ENCODE measurements around the gene PRKAG2. TPM values are rescaled to one million over a fixed set of nuclear protein-coding genes. Genes with fewer than 3 reads are reported as not detected.
"Not testable (repeated sequence)": the region's sequence is repeated elsewhere in the genome, so short reads cannot be mapped to it uniquely, and the experiment has no call there.

The PRKAG2 gene
- total and polyA plus RNA-seq, 4 donors: 17.5 to 33.3 (median 23.9) TPM

DNA sequence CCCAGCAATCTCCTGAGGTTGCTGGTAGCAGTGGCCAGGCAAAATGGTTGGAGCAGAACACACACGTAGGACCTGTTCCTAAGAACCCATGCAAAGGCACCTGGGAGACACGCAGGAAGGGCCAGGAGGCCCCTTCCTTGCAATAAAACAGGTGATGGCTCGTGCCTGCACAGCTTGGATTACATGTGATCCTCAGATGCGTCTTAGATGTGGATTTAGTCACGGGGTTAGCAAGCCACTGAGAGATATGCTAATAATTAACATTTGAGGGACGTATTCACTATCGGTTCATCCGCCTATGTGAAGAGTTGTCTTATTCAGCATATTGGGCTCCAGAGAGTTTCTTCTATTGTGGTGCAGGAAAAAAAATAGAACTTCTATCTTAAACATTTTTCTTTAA, 352.6 kb downstream of the PRKAG2 start:
- WGBS, 2 donors: 91 to 97% methylated on average over 8 of the region's 8 CpGs
- Histone ChIP-seq H3K9ac (ENCODE audit: insufficient read depth in 1 of 2, low read length in 2 of 2) (no peak overlapping the region), H3K36me3 (ENCODE audit: control insufficient read depth in 4 of 4, insufficient read depth in 4 of 4, low read length in 4 of 4) (no peaks in the 10 kb centered on the region), H3K27ac (ENCODE audit: low read depth in 1 of 2, low read length in 1 of 2) (no peak overlapping the region), H3K4me3 (no peak overlapping the region), H3K4me1 (ENCODE audit: control insufficient read depth in 5 of 5, insufficient read depth in 5 of 5, low read length in 5 of 5) (peaks cover 0 to 11% (median 0%) of the 10 kb centered on the region in 5 donors), H3K9me3 (ENCODE audit: control insufficient read depth in 4 of 4, insufficient read depth in 3 of 4, low read length in 3 of 4) (no peaks in the 10 kb centered on the region), H3K27me3 (ENCODE audit: control insufficient read depth in 3 of 3, insufficient read depth in 3 of 3, low read length in 2 of 3) (no peaks in the 10 kb centered on the region)
- TF ChIP-seq CTCF (IDR thresholded peaks at IDR 0.05; ENCODE audit: control extremely low read depth, extremely low read depth): no peak
- DNase-seq (no peak), ATAC-seq (ENCODE audit: insufficient read depth, low FRiP score) (no peak)

DNA sequence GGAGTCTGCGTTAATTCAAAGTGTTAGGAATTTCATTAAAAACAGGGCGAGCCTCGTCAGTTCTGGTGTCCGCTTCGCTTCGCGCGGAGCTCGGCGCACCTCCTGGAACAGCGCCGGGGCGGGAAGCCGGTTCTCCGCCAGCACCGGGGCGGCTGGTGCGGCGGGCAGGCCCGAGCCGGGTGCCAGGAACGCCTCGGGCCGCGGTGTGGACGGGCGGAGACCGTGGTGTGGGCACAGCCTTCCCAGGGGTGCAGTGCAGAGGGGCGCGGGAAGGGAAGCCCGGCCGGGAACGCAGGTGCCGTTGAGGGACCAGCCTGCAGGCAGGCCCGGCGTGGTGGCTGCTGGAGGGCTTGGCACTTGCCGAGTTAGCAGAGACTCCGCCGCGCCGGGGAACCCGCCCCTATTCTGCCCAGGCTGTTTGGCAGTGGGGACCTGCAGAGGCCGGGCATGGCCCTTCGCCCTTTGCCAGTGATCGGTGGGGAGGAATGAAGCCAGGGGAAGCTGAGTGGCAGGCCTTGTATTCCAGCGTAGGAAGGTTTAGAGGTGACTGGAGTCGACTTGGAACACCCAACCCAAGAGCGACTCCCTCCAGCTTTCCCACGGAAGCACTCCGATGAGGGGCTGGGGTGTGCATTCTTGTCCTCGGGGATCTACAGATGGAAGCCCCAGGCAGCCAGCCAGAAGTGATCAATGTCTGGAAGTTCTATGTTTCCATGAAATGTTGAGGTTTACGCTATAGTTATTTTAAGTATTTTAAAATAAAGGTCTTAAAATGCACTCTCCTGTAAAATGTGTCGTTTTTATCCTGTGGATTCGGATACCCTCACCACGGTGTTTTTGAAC, 356.3 kb downstream of the PRKAG2 start:
- WGBS, 2 donors: 11 to 12% methylated on average over 54 to 55 of the region's 55 CpGs
- H3K9me3 ChIP-seq (ENCODE audit: control insufficient read depth in 4 of 4, insufficient read depth in 3 of 4, low read length in 3 of 4): no peaks in the 10 kb centered on the region
- peak overlapping the region in 1 of 2 donors; percentile 83 for H3K9ac ChIP-seq (ENCODE audit: insufficient read depth in 1 of 2, low read length in 2 of 2)
- H3K4me3 ChIP-seq: peak overlapping the region; percentile 2
- DNase-seq (peak in 2 of 3 donors; percentile 25 to 46), ATAC-seq (ENCODE audit: insufficient read depth, low FRiP score) (peak; percentile 1)
- no peak for TF ChIP-seq CTCF (IDR thresholded peaks at IDR 0.05; ENCODE audit: control extremely low read depth, extremely low read depth)
- no peaks in the 10 kb centered on the region for H3K36me3 ChIP-seq (ENCODE audit: control insufficient read depth in 4 of 4, insufficient read depth in 4 of 4, low read length in 4 of 4)
- H3K27me3 ChIP-seq (ENCODE audit: control insufficient read depth in 3 of 3, insufficient read depth in 3 of 3, low read length in 2 of 3): no peaks in the 10 kb centered on the region
- peaks cover 0 to 34% (median 17%) of the 10 kb centered on the region in 5 donors for H3K4me1 ChIP-seq (ENCODE audit: control insufficient read depth in 5 of 5, insufficient read depth in 5 of 5, low read length in 5 of 5)
- peak overlapping the region; percentile 68 to 76 for H3K27ac ChIP-seq (ENCODE audit: low read depth in 1 of 2, low read length in 1 of 2)

DNA sequence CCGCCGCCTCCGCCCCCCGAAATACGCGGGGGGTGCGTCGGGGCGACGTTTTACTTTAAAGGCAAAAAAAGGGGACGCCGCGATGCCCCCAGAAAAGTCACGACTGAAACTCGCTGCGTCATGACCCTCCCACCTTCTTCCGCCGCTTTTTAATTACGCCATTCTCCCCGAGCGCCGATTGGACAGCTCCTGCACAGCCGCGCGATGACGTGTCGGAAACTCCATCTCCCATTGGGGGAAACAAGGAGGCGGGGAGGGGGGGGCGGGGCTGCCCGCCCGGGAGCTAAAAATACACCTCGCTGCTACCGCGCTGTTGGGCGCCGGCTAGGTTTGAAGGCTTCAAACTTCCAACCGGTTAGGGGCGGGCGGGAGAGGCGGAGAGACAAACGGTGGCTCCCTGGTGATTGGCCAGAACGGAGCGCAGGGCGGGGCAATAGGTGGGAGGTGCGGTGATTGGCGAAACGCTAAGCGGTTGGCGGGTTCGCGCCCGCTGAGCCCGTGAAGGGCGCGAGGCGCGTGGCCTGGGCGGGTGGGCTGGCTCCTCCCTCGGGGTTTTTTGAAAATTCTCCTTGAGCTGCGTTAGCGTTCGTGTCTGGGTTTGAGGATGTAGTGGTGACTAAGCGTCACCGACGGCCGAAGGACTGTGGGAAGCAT, 357.0 kb downstream of the PRKAG2 start, which contains the start of gene RHEB:
RHEB (minus strand) TSS at position 131 of the 654 bp plus-strand sequence. CDS start 384 bp downstream, outside the sequence.
- Histone ChIP-seq H3K27ac (ENCODE audit: low read depth in 1 of 2, low read length in 1 of 2) (peak within 1 kb of the TSS; percentile 97 to 100), H3K9me3 (ENCODE audit: control insufficient read depth in 4 of 4, insufficient read depth in 3 of 4, low read length in 3 of 4) (no peaks in the 10 kb centered on the region), H3K9ac (ENCODE audit: insufficient read depth in 1 of 2, low read length in 2 of 2) (peak within 1 kb of the TSS; percentile 53 to 83), H3K27me3 (ENCODE audit: control insufficient read depth in 3 of 3, insufficient read depth in 3 of 3, low read length in 2 of 3) (no peaks in the 10 kb centered on the region), H3K4me1 (ENCODE audit: control insufficient read depth in 5 of 5, insufficient read depth in 5 of 5, low read length in 5 of 5) (peaks cover 0 to 39% (median 19%) of the 10 kb centered on the region in 5 donors), H3K4me3 (peak within 1 kb of the TSS; percentile 91), H3K36me3 (ENCODE audit: control insufficient read depth in 4 of 4, insufficient read depth in 4 of 4, low read length in 4 of 4) (no peaks in the 10 kb centered on the region)
- peak; percentile 92 for ATAC-seq (ENCODE audit: insufficient read depth, low FRiP score)
- no peak for TF ChIP-seq CTCF (IDR thresholded peaks at IDR 0.05; ENCODE audit: control extremely low read depth, extremely low read depth)
- peak; percentile 99 to 100 (median 100) for DNase-seq
- WGBS, 2 donors: 0 to 1% methylated on average over 55 to 56 of the region's 66 CpGs

DNA sequence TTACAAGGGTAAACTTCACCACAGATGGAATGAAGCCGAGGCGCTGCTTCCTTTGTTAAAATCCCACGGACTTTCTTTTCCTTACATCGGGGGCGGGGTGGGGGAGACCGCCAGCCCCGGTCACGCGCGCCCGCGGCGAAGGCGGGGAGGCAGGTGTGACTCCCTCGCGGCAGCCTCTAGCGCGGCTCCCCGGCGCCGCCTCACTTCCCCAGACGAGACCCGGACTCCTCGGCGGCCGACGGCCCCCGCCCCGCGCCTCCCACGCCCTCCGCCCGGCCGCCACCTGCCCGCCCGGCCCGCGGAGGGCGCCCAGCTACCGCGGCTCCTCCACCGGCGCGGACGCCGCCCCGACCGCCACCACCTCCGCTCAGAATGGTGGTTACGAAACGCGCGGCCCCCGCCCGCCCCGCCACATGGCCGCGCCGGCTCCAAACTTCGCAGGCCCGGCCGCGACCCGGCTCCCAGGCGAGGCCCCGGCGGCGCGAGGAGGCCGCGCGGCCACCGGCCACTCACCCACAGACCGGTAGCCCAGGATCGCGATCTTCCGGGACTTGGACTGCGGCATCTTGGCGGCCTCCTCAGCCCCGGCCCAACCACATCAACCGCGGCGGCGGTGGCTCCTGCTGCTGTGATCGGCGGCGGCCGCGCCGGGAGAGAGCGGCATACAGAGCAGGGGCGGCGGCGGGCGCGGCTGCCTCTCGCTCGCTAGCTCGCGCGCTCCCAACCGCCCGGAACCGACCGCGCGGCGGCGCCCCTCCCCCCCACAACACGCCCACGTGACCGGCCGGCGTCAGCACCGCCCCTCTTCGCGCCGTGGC, 357.8 kb downstream of the PRKAG2 start:
- not testable (repeated sequence) for H3K27me3 ChIP-seq (ENCODE audit: control insufficient read depth in 3 of 3, insufficient read depth in 3 of 3, low read length in 2 of 3); H3K9me3 ChIP-seq (ENCODE audit: control insufficient read depth in 4 of 4, insufficient read depth in 3 of 4, low read length in 3 of 4); H3K36me3 ChIP-seq (ENCODE audit: control insufficient read depth in 4 of 4, insufficient read depth in 4 of 4, low read length in 4 of 4)
- Histone ChIP-seq H3K27ac (ENCODE audit: low read depth in 1 of 2, low read length in 1 of 2) (peak overlapping the region; percentile 97 to 100), H3K4me1 (ENCODE audit: control insufficient read depth in 5 of 5, insufficient read depth in 5 of 5, low read length in 5 of 5) (peaks cover 0 to 39% (median 20%) of the 10 kb centered on the region in 5 donors), H3K4me3 (peak overlapping the region; percentile 91), H3K9ac (ENCODE audit: insufficient read depth in 1 of 2, low read length in 2 of 2) (peak overlapping the region; percentile 53 to 81)
- WGBS, 2 donors: 0% methylated on average over 67 to 114 of the region's 118 CpGs
- peak; percentile 79 for ATAC-seq (ENCODE audit: insufficient read depth, low FRiP score)
- peak in 2 of 3 donors; percentile 41 to 43 for DNase-seq
